ENCODE results near the gene PILRA. TPM values are rescaled to one million over a fixed set of nuclear protein-coding genes. Genes with fewer than 3 reads are reported as not detected.
"Not testable (repeated sequence)": the region's sequence is repeated elsewhere in the genome, so short reads cannot be mapped to it uniquely, and the experiment has no call there.

The PILRA gene
- total RNA-seq, 2 experiments from 2014 or later, result 0.27 to 0.29 TPM

- Mint-ChIP-seq H3K27me3 (ENCODE audit: low read depth) (no peaks in the 10 kb centered on the region), H3K9me3 (no peaks in the 10 kb centered on the region), H3K4me3 (no peak overlapping the region), H3K36me3 (ENCODE audit: low read depth) (peaks cover 51% of the 10 kb centered on the region), H3K27ac (peak overlapping the region; percentile 13), H3K4me1 (ENCODE audit: low read depth) (peaks cover 37% of the 10 kb centered on the region)
- intact Hi-C loops (cut with micrococcal nuclease), result loop anchor here (5.0 kb wide), 1 partner anchor 140 kb away; no protein-coding TSS in a partner anchor
- no peak for DNase-seq
- CTCF ChIA-PET, result interaction anchor here (0.7 to 2.2 kb wide), 3 partner anchors 61 to 216 kb away, joined by 3 to 10 read pairs (median 3); no protein-coding TSS in a partner anchor
Measured at GRCh38 chr7:100346921-100347320, 26.4 kb upstream of the PILRA start.

- Mint-ChIP-seq H3K4me3 (no peak overlapping the region), H3K9me3 (no peaks in the 10 kb centered on the region), H3K27ac (peak overlapping the region; percentile 56), H3K4me1 (ENCODE audit: low read depth) (peaks cover 40% of the 10 kb centered on the region), H3K36me3 (ENCODE audit: low read depth) (peaks cover 47% of the 10 kb centered on the region), H3K27me3 (ENCODE audit: low read depth) (no peaks in the 10 kb centered on the region)
- CTCF ChIA-PET, result no interaction called here
- intact Hi-C loops (cut with micrococcal nuclease), result loop anchor here (5.0 kb wide), 1 partner anchor 142 kb away; no protein-coding TSS in a partner anchor
- no peak for DNase-seq
Measured at GRCh38 chr7:100348805-100349204, 24.5 kb upstream of the PILRA start.

GRCh38 chr7:100349757-100350156, 23.5 kb upstream of the PILRA start:
- no peak for DNase-seq
- CTCF ChIA-PET, result no interaction called here
- intact Hi-C loops (cut with micrococcal nuclease), result loop anchor here (5.0 kb wide), 1 partner anchor 142 kb away; no protein-coding TSS in a partner anchor
- Mint-ChIP-seq H3K9me3 (no peaks in the 10 kb centered on the region), H3K27ac (no peak overlapping the region), H3K4me1 (ENCODE audit: low read depth) (peaks cover 34% of the 10 kb centered on the region), H3K4me3 (no peak overlapping the region), H3K36me3 (ENCODE audit: low read depth) (peaks cover 45% of the 10 kb centered on the region), H3K27me3 (ENCODE audit: low read depth) (no peaks in the 10 kb centered on the region)

GRCh38 chr7:100351657-100352058, 21.6 kb upstream of the PILRA start:
- Mint-ChIP-seq H3K36me3 (ENCODE audit: low read depth) (peaks cover 45% of the 10 kb centered on the region), H3K4me3 (no peak overlapping the region), H3K27ac (no peak overlapping the region), H3K9me3 (no peaks in the 10 kb centered on the region), H3K27me3 (ENCODE audit: low read depth) (no peaks in the 10 kb centered on the region), H3K4me1 (ENCODE audit: low read depth) (peaks cover 28% of the 10 kb centered on the region)
- CTCF ChIA-PET, result interaction anchor here (1.0 kb wide), 1 partner anchor 218 kb away, joined by 3 read pairs; no protein-coding TSS in a partner anchor
- intact Hi-C loops (cut with micrococcal nuclease), result no loop called here
- DNase-seq, result no peak

GRCh38 chr7:100352230-100352781, 21.0 kb upstream of the PILRA start:
- H3K27me3 Mint-ChIP-seq (ENCODE audit: low read depth); intact Hi-C loops (cut with micrococcal nuclease); H3K4me3 Mint-ChIP-seq; H3K9me3 Mint-ChIP-seq; DNase-seq; H3K27ac Mint-ChIP-seq: not testable (repeated sequence)
- H3K4me1 Mint-ChIP-seq (ENCODE audit: low read depth), result peaks cover 28% of the 10 kb centered on the region
- peaks cover 38% of the 10 kb centered on the region for H3K36me3 Mint-ChIP-seq (ENCODE audit: low read depth)
- CTCF ChIA-PET, result interaction anchor here (1.0 kb wide), 1 partner anchor 219 kb away, joined by 3 read pairs; no protein-coding TSS in a partner anchor

GRCh38 chr7:100352984-100353684, 20.2 kb upstream of the PILRA start:
- Mint-ChIP-seq H3K4me1 (ENCODE audit: low read depth) (peaks cover 28% of the 10 kb centered on the region), H3K9me3 (no peaks in the 10 kb centered on the region), H3K36me3 (ENCODE audit: low read depth) (peaks cover 32% of the 10 kb centered on the region), H3K27ac (no peak overlapping the region), H3K4me3 (no peak overlapping the region), H3K27me3 (ENCODE audit: low read depth) (no peaks in the 10 kb centered on the region)
- CTCF ChIA-PET, result interaction anchor here (1.4 kb wide), 1 partner anchor 54 kb away, joined by 4 read pairs; no protein-coding TSS in a partner anchor
- intact Hi-C loops (cut with micrococcal nuclease), result no loop called here
- no peak for DNase-seq

GRCh38 chr7:100353685-100354330, 19.5 kb upstream of the PILRA start:
- peaks cover 33% of the 10 kb centered on the region for H3K36me3 Mint-ChIP-seq (ENCODE audit: low read depth)
- H3K27ac Mint-ChIP-seq, result no peak overlapping the region
- peaks cover 28% of the 10 kb centered on the region for H3K4me1 Mint-ChIP-seq (ENCODE audit: low read depth)
- intact Hi-C loops (cut with micrococcal nuclease), result no loop called here
- H3K9me3 Mint-ChIP-seq, result no peaks in the 10 kb centered on the region
- H3K27me3 Mint-ChIP-seq (ENCODE audit: low read depth), result no peaks in the 10 kb centered on the region
- CTCF ChIA-PET, result interaction anchor here (0.8 to 1.4 kb wide), 2 partner anchors 43 to 54 kb away, joined by 4 read pairs; no protein-coding TSS in a partner anchor
- no peak overlapping the region for H3K4me3 Mint-ChIP-seq
- DNase-seq, result peak; percentile 50

- no peak for DNase-seq
- Mint-ChIP-seq H3K4me3 (no peak overlapping the region), H3K36me3 (ENCODE audit: low read depth) (peaks cover 32% of the 10 kb centered on the region), H3K4me1 (ENCODE audit: low read depth) (peaks cover 20% of the 10 kb centered on the region), H3K27me3 (ENCODE audit: low read depth) (no peaks in the 10 kb centered on the region), H3K9me3 (no peaks in the 10 kb centered on the region), H3K27ac (no peak overlapping the region)
- intact Hi-C loops (cut with micrococcal nuclease), result no loop called here
- CTCF ChIA-PET, result interaction anchor here (1.7 kb wide), 1 partner anchor 224 kb away, joined by 6 read pairs; no protein-coding TSS in a partner anchor
Measured at GRCh38 chr7:100356416-100357068, 16.7 kb upstream of the PILRA start.

- intact Hi-C loops (cut with micrococcal nuclease), result no loop called here
- H3K36me3 Mint-ChIP-seq (ENCODE audit: low read depth), result peaks cover 36% of the 10 kb centered on the region
- no peak for DNase-seq
- H3K4me3 Mint-ChIP-seq, result no peak overlapping the region
- H3K27me3 Mint-ChIP-seq (ENCODE audit: low read depth), result no peaks in the 10 kb centered on the region
- H3K4me1 Mint-ChIP-seq (ENCODE audit: low read depth), result peaks cover 16% of the 10 kb centered on the region
- H3K9me3 Mint-ChIP-seq, result no peaks in the 10 kb centered on the region
- CTCF ChIA-PET, result no interaction called here
- H3K27ac Mint-ChIP-seq, result peak overlapping the region; percentile 30
Measured at GRCh38 chr7:100357131-100357561, 16.1 kb upstream of the PILRA start.

- DNase-seq, result no peak
- CTCF ChIA-PET, result interaction anchor here (0.6 to 2.1 kb wide), 2 partner anchors 49 to 85 kb away, joined by 6 read pairs; no protein-coding TSS in a partner anchor
- Mint-ChIP-seq H3K27me3 (ENCODE audit: low read depth) (no peaks in the 10 kb centered on the region), H3K9me3 (no peaks in the 10 kb centered on the region), H3K27ac (peak within 1 kb of the TSS; percentile 30), H3K36me3 (ENCODE audit: low read depth) (peaks cover 43% of the 10 kb centered on the region), H3K4me1 (ENCODE audit: low read depth) (peaks cover 8% of the 10 kb centered on the region), H3K4me3 (no peak within 1 kb of the TSS)
- intact Hi-C loops (cut with micrococcal nuclease), result no loop called here
Measured at GRCh38 chr7:100358027-100358856, 15.0 kb upstream of the PILRA start, which contains the start of gene PILRB. PILRB (plus strand) TSS chr7:100358117; CDS start chr7:100358303, 186 bp downstream.

GRCh38 chr7:100358857-100359212, 14.5 kb upstream of the PILRA start:
- H3K27ac Mint-ChIP-seq, result no peak overlapping the region
- H3K9me3 Mint-ChIP-seq, result no peaks in the 10 kb centered on the region
- no peak for DNase-seq
- H3K4me3 Mint-ChIP-seq, result no peak overlapping the region
- H3K27me3 Mint-ChIP-seq (ENCODE audit: low read depth), result no peaks in the 10 kb centered on the region
- CTCF ChIA-PET, result interaction anchor here (0.6 to 2.1 kb wide), 2 partner anchors 48 to 85 kb away, joined by 6 read pairs; no protein-coding TSS in a partner anchor
- peaks cover 2% of the 10 kb centered on the region for H3K4me1 Mint-ChIP-seq (ENCODE audit: low read depth)
- peaks cover 46% of the 10 kb centered on the region for H3K36me3 Mint-ChIP-seq (ENCODE audit: low read depth)
- intact Hi-C loops (cut with micrococcal nuclease), result no loop called here
